HG03457 (cell line): ENCODE measurements around the gene DUX4.
"Not testable (repeated sequence)": the region's sequence is repeated elsewhere in the genome, so short reads cannot be mapped to it uniquely, and the experiment has no call there.

Source experiments
- ATAC-seq: cut with Tn5 transposase; IDR thresholded peaks from one replicate; pipeline ENCODE4 v1.9.1; 2021; ENCODE audit warnings: moderate number of reproducible peaks; ENCODE audit not compliant: unreplicated experiment

The DUX4 gene

GRCh38 chr4:190173428-190173827, at the start of gene DUX4:
TSS of gene DUX4 (plus strand) at chr4:190173774. CDS start at chr4:190173774, 0 bp downstream.
- not testable (repeated sequence) for ATAC-seq

DNA sequence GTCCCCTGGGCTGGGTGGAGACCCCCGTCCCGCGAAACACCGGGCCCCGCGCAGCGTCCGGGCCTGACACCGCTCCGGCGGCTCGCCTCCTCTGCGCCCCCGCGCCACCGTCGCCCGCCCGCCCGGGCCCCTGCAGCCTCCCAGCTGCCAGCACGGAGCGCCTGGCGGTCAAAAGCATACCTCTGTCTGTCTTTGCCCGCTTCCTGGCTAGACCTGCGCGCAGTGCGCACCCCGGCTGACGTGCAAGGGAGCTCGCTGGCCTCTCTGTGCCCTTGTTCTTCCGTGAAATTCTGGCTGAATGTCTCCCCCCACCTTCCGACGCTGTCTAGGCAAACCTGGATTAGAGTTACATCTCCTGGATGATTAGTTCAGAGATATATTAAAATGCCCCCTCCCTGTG, 1.9 kb downstream of the DUX4 start:
- ATAC-seq = not testable (repeated sequence)

DNA sequence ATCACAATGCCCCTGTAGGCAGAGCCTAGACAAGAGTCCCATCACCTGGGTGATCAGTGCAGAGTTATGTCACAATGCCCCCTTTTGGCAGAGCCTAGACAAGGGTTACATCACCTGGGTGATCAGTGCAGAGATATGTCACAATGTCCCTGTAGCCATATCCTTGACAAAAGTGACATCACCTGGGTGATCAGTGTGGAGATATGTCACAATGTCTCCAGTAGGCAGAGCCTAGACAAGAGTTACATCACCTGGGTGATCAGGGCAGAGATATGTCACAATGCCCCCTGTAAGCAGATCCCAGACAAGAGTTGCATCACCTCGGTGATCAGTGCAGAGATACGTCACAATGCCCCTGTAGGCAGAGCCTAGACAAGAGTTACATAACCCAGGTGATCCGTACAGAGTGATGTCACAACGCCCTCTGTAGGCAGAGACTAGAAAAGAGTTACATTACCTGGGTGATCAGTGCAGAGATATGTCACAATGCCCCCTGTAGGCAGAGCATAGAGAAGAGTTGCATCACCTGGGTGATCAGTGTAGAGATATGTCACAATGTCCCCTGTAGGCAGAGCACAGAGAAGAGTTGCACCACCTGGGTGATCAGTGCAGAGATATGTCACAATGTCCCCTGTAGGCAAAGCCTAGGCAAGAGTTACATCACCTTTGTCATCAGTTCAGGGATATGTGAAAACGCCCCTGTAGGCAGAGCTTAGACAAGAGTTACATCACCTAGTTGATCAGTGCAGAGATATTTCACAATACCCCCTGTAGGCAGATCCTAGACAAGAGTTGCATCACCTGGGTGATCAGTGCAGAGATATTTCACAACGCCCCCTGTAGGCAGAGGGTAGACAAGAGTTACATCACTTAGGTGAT, 4.4 kb downstream of the DUX4 start:
- not testable (repeated sequence) for ATAC-seq

DNA sequence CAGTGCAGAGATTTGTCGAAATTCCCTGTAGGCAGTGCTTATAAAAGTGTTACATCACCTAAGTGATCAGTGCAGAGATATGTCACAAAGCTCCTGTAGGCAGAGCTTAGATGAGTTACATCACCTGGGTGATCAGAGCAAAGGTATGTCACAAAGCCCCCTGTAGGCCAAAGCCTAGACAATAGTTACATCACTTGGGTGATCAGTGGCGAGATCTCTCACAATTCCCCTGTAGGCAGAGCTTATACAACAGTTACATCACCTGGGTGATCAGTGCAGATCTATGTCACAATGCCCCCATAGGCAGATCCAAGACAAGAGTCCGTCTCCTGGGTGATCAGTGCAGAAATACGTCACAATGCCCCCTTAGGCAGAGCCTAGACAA, 5.0 kb downstream of the DUX4 start:
- not testable (repeated sequence) for ATAC-seq

DNA sequence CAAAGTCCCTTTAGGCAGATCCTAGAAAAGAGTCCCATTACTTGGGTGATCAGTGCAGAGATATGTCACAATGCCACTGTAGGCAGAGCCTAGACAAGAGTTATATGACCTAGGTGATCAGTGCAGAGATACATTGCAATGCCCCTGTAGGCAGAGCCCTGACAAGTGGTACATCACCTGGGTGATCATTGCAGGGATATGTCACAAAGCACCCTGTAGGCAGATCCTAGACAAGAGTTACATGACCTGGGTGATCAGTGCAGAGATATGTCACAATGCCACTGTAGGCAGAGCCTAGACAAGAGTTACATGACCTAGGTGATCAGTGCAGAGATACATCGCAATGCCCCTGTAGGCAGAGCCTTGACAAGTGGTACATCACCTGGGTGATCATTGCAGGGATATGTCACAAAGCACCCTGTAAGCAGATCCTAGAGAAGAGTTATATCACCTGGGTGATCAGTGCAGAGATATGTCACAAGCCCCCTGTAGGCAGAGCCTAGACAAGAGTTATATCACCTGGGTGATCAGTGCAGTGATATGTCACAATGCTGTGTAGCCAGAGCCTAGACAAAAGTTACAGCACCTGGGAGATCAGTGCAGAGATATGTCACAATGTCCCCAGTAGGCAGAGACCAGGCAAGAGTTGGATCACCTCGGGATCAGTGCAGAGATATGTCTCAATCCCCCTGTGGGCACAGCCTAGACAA, 5.6 kb downstream of the DUX4 start:
- peak; percentile 60 for ATAC-seq

GRCh38 chr4:190179740-190180094, 6.1 kb downstream of the DUX4 start:
- ATAC-seq = not testable (repeated sequence)

GRCh38 chr4:190180947-190181346, 7.4 kb downstream of the DUX4 start:
- ATAC-seq = not testable (repeated sequence)

- not testable (repeated sequence) for ATAC-seq
Observed at GRCh38 chr4:190181481-190182100, 8.0 kb downstream of the DUX4 start.

- ATAC-seq = not testable (repeated sequence)
Observed at GRCh38 chr4:190203510-190203909, 29.9 kb downstream of the DUX4 start.
